DMS114 treated with DMSO at 0.1 percent for 48 hours (cell line): Measurements from ENCODE around the gene UGT1A8.

Experiments used
- DNase-seq: peaks from one replicate; lab custom pipeline; 2025; ENCODE audit not compliant: unreplicated experiment; lab: John Stamatoyannopoulos, UW

UGT1A8 gene

GRCh38 chr2:233761040-233761769 is 143.8 kb downstream of the UGT1A8 start:
- no peak for DNase-seq

DNA sequence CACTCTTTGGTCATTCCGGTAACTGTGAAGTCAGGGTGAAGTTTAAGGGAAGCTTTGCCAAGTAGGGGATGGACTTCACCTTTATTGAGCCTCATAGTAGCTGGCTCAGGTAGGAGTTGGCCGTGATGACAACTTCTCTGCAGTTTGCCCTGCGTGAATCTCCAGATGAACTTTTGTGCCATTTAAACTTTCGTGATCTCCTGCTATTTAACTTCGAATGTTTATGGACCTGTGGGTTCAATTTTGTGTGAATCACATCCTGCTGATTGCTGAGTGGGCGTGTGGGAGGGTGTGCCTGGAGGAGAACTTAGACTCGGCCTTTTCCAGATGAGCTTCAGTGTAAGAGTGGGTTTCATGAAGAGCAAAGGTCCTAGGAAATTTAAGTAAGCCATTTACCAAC is 146.8 kb downstream of the UGT1A8 start:
- DNase-seq, result no peak

DNA sequence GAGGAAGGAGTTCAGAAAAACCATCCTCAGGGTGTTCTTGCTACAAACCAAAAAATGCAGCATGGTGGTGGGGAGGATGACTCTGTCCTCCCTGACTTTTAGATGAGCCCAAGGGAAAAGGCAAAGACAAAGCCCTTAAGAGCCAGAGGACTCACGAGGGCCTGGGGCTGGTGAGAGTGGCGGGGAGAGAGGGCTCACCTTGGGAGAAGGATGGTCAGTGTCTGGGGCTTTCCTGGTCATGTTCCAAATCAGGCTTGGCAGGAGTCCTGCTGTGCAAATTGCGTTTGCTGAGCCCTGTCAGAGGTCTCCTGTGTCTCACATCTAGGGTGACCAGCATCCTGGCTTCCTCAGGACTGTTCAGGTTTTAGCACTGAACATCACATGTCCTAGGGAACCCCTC is 147.3 kb downstream of the UGT1A8 start:
- DNase-seq, result no peak

DNA sequence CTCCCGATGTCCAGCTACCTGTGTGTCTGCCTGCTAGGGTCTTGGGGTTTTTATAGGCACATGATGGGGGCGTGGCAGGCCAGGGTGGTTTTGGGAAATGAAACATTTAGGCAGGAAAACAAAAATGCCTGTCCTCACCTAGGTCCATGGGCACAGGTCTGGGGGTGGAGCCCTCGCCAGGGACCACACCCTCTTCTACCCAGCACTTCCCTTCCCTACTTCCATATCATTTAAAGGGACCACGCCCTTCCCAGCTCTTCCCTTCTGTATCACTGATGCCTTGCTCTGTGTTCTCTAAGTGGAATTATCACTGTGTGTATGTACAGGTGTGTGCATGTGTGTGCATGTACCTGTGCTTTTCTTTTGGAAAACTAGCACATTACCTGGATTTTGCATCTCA is 149.0 kb downstream of the UGT1A8 start:
- no peak for DNase-seq

DNA sequence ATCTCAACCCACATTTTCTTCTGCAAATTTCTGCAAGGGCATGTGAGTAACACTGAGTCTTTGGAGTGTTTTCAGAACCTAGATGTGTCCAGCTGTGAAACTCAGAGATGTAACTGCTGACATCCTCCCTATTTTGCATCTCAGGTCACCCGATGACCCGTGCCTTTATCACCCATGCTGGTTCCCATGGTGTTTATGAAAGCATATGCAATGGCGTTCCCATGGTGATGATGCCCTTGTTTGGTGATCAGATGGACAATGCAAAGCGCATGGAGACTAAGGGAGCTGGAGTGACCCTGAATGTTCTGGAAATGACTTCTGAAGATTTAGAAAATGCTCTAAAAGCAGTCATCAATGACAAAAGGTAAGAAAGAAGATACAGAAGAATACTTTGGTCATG is 150.6 kb downstream of the UGT1A8 start:
- no peak for DNase-seq

DNA sequence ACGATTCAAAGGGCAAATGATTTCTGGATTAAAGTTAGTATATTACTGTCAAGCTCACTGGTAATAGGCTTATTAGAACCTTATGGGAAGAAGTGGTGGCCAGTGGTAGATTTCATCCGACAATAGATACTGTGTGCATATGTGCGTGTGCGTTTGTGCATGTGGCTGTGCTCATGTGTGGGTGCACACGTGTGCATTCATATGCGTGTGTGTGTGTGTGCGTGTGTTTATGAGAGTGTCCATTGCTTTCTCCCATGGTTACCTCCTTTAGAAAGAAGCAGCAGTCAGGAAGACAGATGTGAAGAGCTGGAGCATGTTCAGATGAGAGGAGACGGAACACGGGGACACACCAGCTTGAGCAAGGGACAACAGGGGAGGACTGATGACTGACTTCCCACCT is 151.8 kb downstream of the UGT1A8 start:
- no peak for DNase-seq

GRCh38 chr2:233772153-233772552 is 154.7 kb downstream of the UGT1A8 start:
- DNase-seq, result no peak

GRCh38 chr2:233772583-233772982 is 155.2 kb downstream of the UGT1A8 start:
- DNase-seq, result no peak

- DNase-seq, result no peak
These were observed 156.4 kb downstream of the UGT1A8 start for GRCh38 chr2:233773854-233774253.

GRCh38 chr2:233775414-233775813 is 158.0 kb downstream of the UGT1A8 start:
- no peak for DNase-seq

- DNase-seq, result no peak
These were observed 160.6 kb downstream of the UGT1A8 start, which contains the start of gene MROH2A for GRCh38 chr2:233778030-233778429. Gene MROH2A (plus strand): TSS chr2:233778330. CDS start chr2:233779359, 1,029 bp downstream.

DNA sequence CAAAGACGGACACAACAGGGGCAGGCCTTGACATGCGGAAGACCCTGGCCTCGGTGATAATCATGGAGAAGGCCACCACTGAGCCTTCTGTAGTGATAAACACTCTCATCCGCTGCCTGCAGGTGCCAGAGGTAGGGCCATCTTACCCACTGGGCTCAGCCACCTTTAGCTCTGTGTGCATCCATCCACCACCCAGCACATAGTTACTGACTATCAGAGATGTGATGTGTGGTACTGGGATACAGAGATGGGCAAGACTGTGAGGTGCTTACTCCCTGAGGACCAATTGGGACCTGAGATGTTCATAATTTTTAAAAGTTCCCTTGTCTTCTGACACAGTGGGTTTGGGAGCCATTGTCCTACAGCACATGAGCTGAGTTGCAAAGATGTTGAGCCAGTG is 162.3 kb downstream of the UGT1A8 start:
- no peak for DNase-seq

- no peak for DNase-seq
These were observed 163.3 kb downstream of the UGT1A8 start for GRCh38 chr2:233780771-233781170.

- no peak for DNase-seq
These were observed 172.1 kb downstream of the UGT1A8 start for GRCh38 chr2:233789554-233789953.

GRCh38 chr2:233791151-233791882 is 173.9 kb downstream of the UGT1A8 start:
- DNase-seq, result no peak

DNA sequence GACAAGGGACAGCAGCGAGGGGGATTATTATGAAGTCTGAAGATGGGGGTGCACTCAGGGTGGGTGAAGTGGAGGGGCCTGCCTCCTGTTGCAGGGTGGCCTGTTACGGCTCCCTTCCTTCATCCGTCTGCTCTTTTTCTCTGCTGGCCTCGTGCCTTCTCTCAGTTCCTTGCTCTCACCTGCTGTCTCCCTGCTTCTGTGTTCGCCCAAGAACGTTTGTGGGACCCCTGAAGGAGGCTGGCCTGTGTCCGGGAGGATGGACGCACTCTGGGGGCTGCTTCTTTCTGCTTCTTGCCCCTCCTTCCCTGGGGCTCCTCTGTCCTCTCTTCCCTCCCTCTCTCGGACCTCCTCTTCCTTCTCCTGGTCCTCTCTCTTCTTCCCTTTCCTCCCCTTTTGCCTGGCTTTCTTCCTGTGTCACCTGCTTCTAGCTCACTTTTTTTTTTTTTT is 174.5 kb downstream of the UGT1A8 start:
- DNase-seq, result no peak

GRCh38 chr2:233792720-233793119 is 175.3 kb downstream of the UGT1A8 start:
- no peak for DNase-seq

DNA sequence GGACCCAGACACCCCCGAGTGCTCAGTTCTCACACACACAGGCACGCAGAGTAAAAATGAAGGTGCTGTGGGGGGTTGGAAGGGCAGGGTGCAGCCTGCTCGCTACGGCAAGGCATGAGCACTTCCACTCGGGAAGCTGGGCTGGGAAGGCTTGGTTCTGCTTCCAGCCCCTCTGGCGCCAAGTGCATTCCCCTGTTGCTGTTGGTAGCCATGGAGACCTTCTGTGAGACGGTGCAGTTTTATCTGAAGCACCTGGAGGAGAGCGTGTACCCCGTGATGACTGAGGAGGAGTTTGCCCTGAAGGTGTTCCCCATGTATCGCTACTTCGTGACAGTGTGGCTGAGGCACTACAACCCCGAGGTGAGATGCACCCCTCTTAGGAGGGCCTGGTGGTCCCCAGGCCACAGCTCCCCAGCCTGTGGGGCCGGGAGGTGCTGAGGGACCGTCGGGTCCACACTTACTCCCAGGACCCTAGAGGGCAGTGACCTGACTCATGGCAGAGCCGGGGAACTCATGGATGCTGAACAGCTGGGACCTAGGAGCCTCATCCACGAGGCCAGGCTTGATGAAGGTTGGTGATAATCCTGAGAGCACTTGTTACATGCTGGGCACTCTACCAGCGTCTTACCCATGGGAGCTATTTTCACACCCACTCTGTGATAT is 176.2 kb downstream of the UGT1A8 start:
- DNase-seq, result no peak

DNA sequence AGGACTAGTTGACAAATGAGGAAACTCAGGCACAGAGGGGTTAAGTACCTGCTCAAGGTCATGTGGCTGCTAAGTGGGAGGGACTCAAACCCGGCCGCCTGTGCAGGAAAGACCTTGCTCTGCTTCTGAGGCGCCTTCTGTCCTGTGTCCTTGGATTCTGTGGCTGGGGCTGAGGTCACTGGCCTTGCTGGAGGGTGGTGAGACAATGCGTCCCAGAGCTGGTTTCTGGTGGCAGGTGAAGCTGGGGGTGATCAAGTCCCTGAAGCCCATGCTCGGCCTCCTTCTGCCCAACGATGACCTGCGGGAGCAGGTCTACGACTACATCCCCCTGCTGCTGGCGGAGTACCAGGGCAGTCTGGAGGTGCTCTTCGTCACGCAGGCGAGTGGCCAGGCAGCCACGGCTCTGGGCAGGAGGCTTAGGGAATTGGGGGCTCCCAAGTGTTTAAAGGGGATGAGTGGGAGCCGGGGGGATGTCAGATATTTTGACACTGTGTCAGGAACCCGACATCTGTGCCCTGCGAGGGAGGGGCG is 176.8 kb downstream of the UGT1A8 start:
- DNase-seq, result no peak

GRCh38 chr2:233795735-233796171 is 178.3 kb downstream of the UGT1A8 start:
- no peak for DNase-seq

- DNase-seq, result no peak
These were observed 178.8 kb downstream of the UGT1A8 start for GRCh38 chr2:233796254-233796653.
